Lower leg skin (tissue), 3 donors: ENCODE results near the gene TAMM41.

Experiments
- CTCF ChIP-seq, 3 donors: fragments of 450-650 bp; IDR thresholded peaks; one replicate each; pipeline ENCODE4 v1.5.1; 2016; ENCODE audit warnings: antibody characterized with exemption in 3 of 3, mild to moderate bottlenecking in 3 of 3, moderate library complexity in 2 of 3
- POLR2A ChIP-seq, 2 donors: fragments of 450-650 bp; IDR thresholded peaks; one replicate each; pipeline ENCODE4 v1.6.1; 2016 to 2017; ENCODE audit warnings: antibody characterized with exemption in 2 of 2, mild to moderate bottlenecking in 1 of 2, moderate library complexity in 1 of 2

GRCh38 chr3:11780341-11780740 lies 66.3 kb downstream of the TAMM41 start:
- no peak for TF ChIP-seq CTCF (IDR thresholded peaks at IDR 0.05)
- no peak for TF ChIP-seq POLR2A (IDR thresholded peaks at IDR 0.05)
